HUDEP-2 (cell line): ENCODE measurements around the gene BUD23.
A peak's percentile ranks its signal among the peaks of the same experiment; 100 is the strongest.

Source experiments
- DNase-seq, 76 experiments: peaks; one replicate each; lab custom pipeline; 2025; ENCODE audit not compliant: unreplicated experiment in 76 of 76; lab: John Stamatoyannopoulos, UW

BUD23 gene

GRCh38 chr7:73738612-73739386 is 55.4 kb downstream of the BUD23 start, which contains the start of gene ABHD11:
Gene ABHD11 (minus strand): TSS chr7:73738802. CDS start chr7:73738770, 32 bp downstream.
- peak in 75 of 76 experiments; percentile 43 to 99 (median 94) for DNase-seq

GRCh38 chr7:73739387-73739767 is 56.0 kb downstream of the BUD23 start:
- DNase-seq: no peak

- DNase-seq: no peak
Measured at GRCh38 chr7:73740212-73740611, 56.8 kb downstream of the BUD23 start.

- DNase-seq: no peak
Measured at GRCh38 chr7:73740771-73741170, 57.4 kb downstream of the BUD23 start.

GRCh38 chr7:73741600-73741999 is 58.2 kb downstream of the BUD23 start:
- DNase-seq: no peak

GRCh38 chr7:73742338-73742752 is 58.9 kb downstream of the BUD23 start:
- no peak for DNase-seq

- no peak for DNase-seq
Measured at GRCh38 chr7:73742753-73743641, 59.6 kb downstream of the BUD23 start.

GRCh38 chr7:73746378-73746777 is 63.0 kb downstream of the BUD23 start:
- DNase-seq: no peak
